ENCODE measurements around the gene SHC3. TPM values are rescaled to one million over a fixed set of nuclear protein-coding genes. Genes with fewer than 3 reads are reported as not detected.

Gene SHC3
- total and polyA plus RNA-seq, 2 of the 4 experiments (the other 2 are of a cell fraction): 4.5 to 13.3 TPM

GRCh38 chr9:89137542-89138462 is 40.8 kb downstream of the SHC3 start:
- in situ Hi-C loops (cut with MboI; ENCODE audit: low sequenced_read_pairs): no loop called here
- CTCF ChIA-PET: interaction anchor here (0.6 to 1.6 kb wide), 2 partner anchors 13 to 34 kb away, joined by 3 to 4 read pairs; no protein-coding TSS in a partner anchor
- H3K27ac ChIP-seq (ENCODE audit: insufficient read depth, low read length): peak overlapping the region; percentile 75

More at GRCh38 chr9:89137542-89138462, 40.8 kb downstream of the SHC3 start:
- no peak overlapping the region for H2AFZ ChIP-seq (replicated peaks; ENCODE audit: low read length, poor library complexity)
- peak overlapping the region; percentile 72 for H2BK5ac ChIP-seq (ENCODE audit: low read depth, low read length, poor library complexity, severe bottlenecking)
- peaks cover 26% of the 10 kb centered on the region for H3K4me1 ChIP-seq (ENCODE audit: control insufficient read depth, insufficient read depth, low read length)
- 0 out of 2 replicates have a peak, but pooled peaks have one; percentile 15 for TF ChIP-seq BHLHE40 (IDR thresholded peaks at IDR 0.05; ENCODE audit: low read depth, low read length)
- no peak for TF ChIP-seq CHD1 (IDR thresholded peaks at IDR 0.05; ENCODE audit: low read depth, low read length)
- TF ChIP-seq USF2 (IDR thresholded peaks at IDR 0.05; ENCODE audit: low read depth, low read length): no peak
- TF ChIP-seq ELK1 (IDR thresholded peaks at IDR 0.05; ENCODE audit: borderline replicate concordance, low read depth, low read length): no peak
- TF ChIP-seq CEBPB (IDR thresholded peaks at IDR 0.05; ENCODE audit: low read depth, low read length): peak; percentile 71
- 0 out of 2 replicates have a peak, but pooled peaks have one; percentile 12 for TF ChIP-seq MAZ (IDR thresholded peaks at IDR 0.05; ENCODE audit: borderline replicate concordance, low read depth, low read length)
- TF ChIP-seq RAD21 (IDR thresholded peaks at IDR 0.05; ENCODE audit: low read length): no peak
- no peak for TF ChIP-seq NFE2L2 (IDR thresholded peaks at IDR 0.05; ENCODE audit: low read depth, low read length)
- TF ChIP-seq FOS (IDR thresholded peaks at IDR 0.05; ENCODE audit: low read depth, low read length): peak; percentile 58; the same call in 1 of the 2 replicates
- no peak for TF ChIP-seq MAFK (IDR thresholded peaks at IDR 0.05; ENCODE audit: low read depth, low read length)
- peak overlapping the region; percentile 87 for H3K4ac ChIP-seq (ENCODE audit: low read depth, low read length)
- H4K8ac ChIP-seq (ENCODE audit: low read depth in 2 of 2, low read length in 2 of 2): peak overlapping the region; percentile 79 to 85
- H2AK5ac ChIP-seq (ENCODE audit: low read depth, low read length): peak overlapping the region; percentile 71
- no TSS peak for BruUV-seq (replicated peaks)
- H4K20me1 ChIP-seq (ENCODE audit: insufficient read depth, low read length): no peaks in the 10 kb centered on the region
- dilution Hi-C loops (cut with HindIII; ENCODE audit: low sequenced_read_pairs, unreplicated experiment): no loop called here
- no peaks in the 10 kb centered on the region for H3K27me3 ChIP-seq (ENCODE audit: control insufficient read depth, insufficient read depth, low read length)
- 0 out of 2 replicates have a peak, but pooled peaks cover 4% of the 10 kb centered on the region for H3K9me1 ChIP-seq (ENCODE audit: insufficient read depth, low read length)
- peak overlapping the region; percentile 33; the same call in 1 of the 2 replicates for H3K9ac ChIP-seq (ENCODE audit: low read depth, low read length)
- peak; percentile 84 for ATAC-seq (ENCODE audit: low read depth)
- peaks cover 20 to 53% of the 10 kb centered on the region in 2 experiments for H3K79me1 ChIP-seq (ENCODE audit: low read depth in 1 of 2, low read length in 2 of 2)
- peak overlapping the region; percentile 64 for H3K4me2 ChIP-seq (ENCODE audit: low read depth, low read length)
- POLR2A ChIA-PET (ENCODE audit: unreplicated experiment): no interaction called here
- H2BK20ac ChIP-seq (ENCODE audit: low read depth, low read length): peak overlapping the region; percentile 79
- 0% methylated on average over 1 of the region's 8 CpGs; no CpG with 5 or more reads in 1 of the 2 experiments for WGBS, 2 experiments (ENCODE audit: extremely low coverage in 2 of 2, insufficient read length in 1 of 2)
- H3K4me3 ChIP-seq (ENCODE audit: insufficient read depth, low read depth, low read length): no peak overlapping the region
- H3K23ac ChIP-seq (ENCODE audit: low read depth, low read length): peak overlapping the region; percentile 75; the same call in 1 of the 2 replicates
- peak overlapping the region; percentile 91 for H4K91ac ChIP-seq (ENCODE audit: insufficient read depth, low read depth, low read length)
- peak overlapping the region; percentile 60 for H3K56ac ChIP-seq (ENCODE audit: extremely low read depth, insufficient read depth, low read length)
- H2BK15ac ChIP-seq (ENCODE audit: low read depth, low read length): peak overlapping the region; percentile 13; the same call in 2 of the 3 replicates
- H3K9me3 ChIP-seq (ENCODE audit: control insufficient read depth, insufficient read depth, low read length): no peaks in the 10 kb centered on the region; the same call in 1 of the 2 replicates
- peak overlapping the region; percentile 69 for H4K5ac ChIP-seq (ENCODE audit: low read depth, low read length)
- intact Hi-C loops (cut with micrococcal nuclease): loop anchor here (10.0 kb wide), 1 partner anchor 103 kb away; no protein-coding TSS in a partner anchor
- H2AK9ac ChIP-seq (replicated peaks; ENCODE audit: low read depth, low read length, poor library complexity): no peak overlapping the region
- H3K18ac ChIP-seq (ENCODE audit: low read depth, low read length): peak overlapping the region; percentile 85
- DNase-seq: peak; percentile 95
- H3K14ac ChIP-seq (replicated peaks; ENCODE audit: low read depth, low read length): peak overlapping the region; percentile 62
- no peaks in the 10 kb centered on the region for H3K36me3 ChIP-seq (ENCODE audit: control insufficient read depth, insufficient read depth, low read length)
- H2BK120ac ChIP-seq (ENCODE audit: low read depth, low read length): peak overlapping the region; percentile 87
